Adrenal gland (tissue), 12 donors: ENCODE data around the gene SPTAN1. TPM values are rescaled to one million over a fixed set of nuclear protein-coding genes. Genes with fewer than 3 reads are reported as not detected.

ENCODE experiments used
- DNase-seq, 7 donors: peaks; one replicate each; pipeline ENCODE4 v3.0.0-alpha.2; 2019 to 2020
- H3K27ac ChIP-seq, 5 donors: fragments of 200-600 bp; sonication (generic) in 4 of 5; 1 replicate in 3 of 5; 2 replicates in 2 of 5; pipeline versions ENCODE4 v1.5.1 to v1.8.0; 2016 to 2020; ENCODE audit warnings: mild to moderate bottlenecking in 1 of 5
- H3K27me3 ChIP-seq: fragments of 200-600 bp; 2 replicates; pipeline ENCODE4 v1.8.0; 2021
- H3K36me3 ChIP-seq, 2 donors: fragments of 200-600 bp; replicated peaks in 1 of 2; 1 replicate in 1 of 2; 2 replicates in 1 of 2; pipeline versions ENCODE4 v1.5.1 to v1.8.0; 2018 to 2022
- H3K4me1 ChIP-seq, 2 donors: fragments of 200-600 bp; replicated peaks in 1 of 2; 1 replicate in 1 of 2; 2 replicates in 1 of 2; pipeline versions ENCODE4 v1.5.1 to v1.8.0; 2018 to 2021
- H3K4me3 ChIP-seq, 4 donors: fragments of 200-600 bp; sonication (generic) in 3 of 4; one replicate each; pipeline ENCODE4 v1.5.1; 2016 to 2018
- H3K9me3 ChIP-seq, 3 donors: fragments of 200-600 bp; sonication (generic) in 1 of 3; replicated peaks in 1 of 3; 1 replicate in 2 of 3; 2 replicates in 1 of 3; pipeline versions ENCODE4 v1.5.1 to v1.8.0; 2016 to 2021
- CTCF ChIP-seq, 6 experiments: fragments of 450-650 bp in 4 of 6; fragments of 200-600 bp in 2 of 6; sonication (generic) in 1 of 6; IDR thresholded peaks; 1 replicate in 5 of 6; 2 replicates in 1 of 6; pipeline versions ENCODE4 v1.5.1 to v1.8.0; 2016 to 2021; ENCODE audit warnings: antibody characterized with exemption in 6 of 6, mild to moderate bottlenecking in 2 of 6, moderate library complexity in 1 of 6
- POLR2A ChIP-seq, 2 donors: fragments of 450-650 bp; IDR thresholded peaks; one replicate each; pipeline ENCODE4 v1.6.1; 2017; ENCODE audit warnings: antibody characterized with exemption in 2 of 2, mild to moderate bottlenecking in 2 of 2, moderate library complexity in 1 of 2
- WGBS, 4 donors: extraction: QIAGEN DNeasy Blood & Tissue Kit in 2 of 4; methylation state at CpG; one replicate each; pipeline versions ENCODE4 v1.1.5 to v1.1.7; 2013 to 2017; 5-methylcytosine and 5-hydroxymethylcytosine counted together
- intact Hi-C, 2 donors: fragments of 100-400 bp; cut with DNase I; formaldehyde crosslinking; loops; one replicate each; pipeline versions ENCODE4 v1.14.1 to v1.15.0; 2022 to 2023
- polyA plus RNA-seq, 3 donors: library from polyadenylated mRNA; stranded (reverse); fragments of 200-250 nt in 2 of 3; fragments of 350-450 nt in 1 of 3; fragmentation: Illumina TruSeq in 1 of 3; extraction: RNeasy Lipid Tissue Mini Kit (QIAGEN cat#74804) in 1 of 3; gene quantifications; one replicate each; pipeline ENCODE4 v1.2.3, GENCODE V29; 2013 to 2014
- total RNA-seq, 9 donors: library from RNA; depleted of rRNA in 4 of 9; stranded (reverse); fragments of >200 nt in 4 of 9; fragments of 120-200 nt in 1 of 9; fragmentation: NEBNext Ultra II Directional in 1 of 9; extraction: Animal tissue kit (Norgen Biotek cat#: 25700) in 1 of 9; gene quantifications; one replicate each; pipeline versions ENCODE4 v1.1.0 to v1.2.4, GENCODE V29; 2013 to 2023
- donor health status: healthy with polysubstance abuse.
- donor health status: Bipolar disorder and iron deficiency.
- donor health status: DM: yes; HTN: yes; CAD: no.
- donor health status: DM: no; HTN: no; CAD: no.
- donor health status: DM: no; HTN: no; CAD: no.
- donor health status: DM: yes; HTN: yes; CAD: no.

Gene SPTAN1
- total and polyA plus RNA-seq, 12 donors = 136 to 316 (median 227) TPM

- Histone ChIP-seq H3K36me3 (no peaks in the 10 kb centered on the region), H3K27ac (peak overlapping the region in 1 of 5 donors; percentile 15), H3K9me3 (no peaks in the 10 kb centered on the region), H3K27me3 (no peaks in the 10 kb centered on the region), H3K4me3 (no peak overlapping the region), H3K4me1 (peaks cover 32 to 64% of the 10 kb centered on the region in 2 donors)
- DNase-seq = no peak
- intact Hi-C loops = no loop called here
- TF ChIP-seq POLR2A (IDR thresholded peaks at IDR 0.05) (no peak), CTCF (IDR thresholded peaks at IDR 0.05) (no peak)
- WGBS, 4 donors = 79 to 85% (median 83%) methylated on average over 5 of the region's 5 CpGs
These were observed 4.7 kb downstream of the SPTAN1 start for GRCh38 chr9:128556926-128557634.

- Histone ChIP-seq H3K27ac (peak overlapping the region; percentile 44 to 74 (median 63)), H3K36me3 (peaks cover 0 to 3% of the 10 kb centered on the region in 2 donors), H3K4me3 (peak overlapping the region in 1 of 4 donors; percentile 6), H3K9me3 (no peaks in the 10 kb centered on the region), H3K4me1 (peaks cover 31 to 59% of the 10 kb centered on the region in 2 donors), H3K27me3 (no peaks in the 10 kb centered on the region)
- DNase-seq = peak; percentile 79 to 96 (median 88)
- 0 to 7% (median 3%) methylated on average over 11 to 12 of the region's 12 CpGs for WGBS, 4 donors
- TF ChIP-seq POLR2A (IDR thresholded peaks at IDR 0.05) = no peak
- TF ChIP-seq CTCF (IDR thresholded peaks at IDR 0.05) = no peak
- intact Hi-C loops = no loop called here
These were observed 6.3 kb downstream of the SPTAN1 start for GRCh38 chr9:128558431-128559310.

GRCh38 chr9:128565578-128565977 lies 13.2 kb downstream of the SPTAN1 start:
- no peaks in the 10 kb centered on the region for H3K9me3 ChIP-seq
- TF ChIP-seq POLR2A (IDR thresholded peaks at IDR 0.05) (no peak), CTCF (IDR thresholded peaks at IDR 0.05) (no peak)
- no peaks in the 10 kb centered on the region for H3K27me3 ChIP-seq
- H3K4me1 ChIP-seq = peaks cover 0 to 5% of the 10 kb centered on the region in 2 donors
- peak overlapping the region in 2 of 5 donors; percentile 12 to 48 for H3K27ac ChIP-seq
- peaks cover 0 to 42% of the 10 kb centered on the region in 2 donors for H3K36me3 ChIP-seq
- WGBS, 4 donors = 74 to 90% (median 79%) methylated on average over 4 of the region's 4 CpGs
- intact Hi-C loops = no loop called here
- H3K4me3 ChIP-seq = no peak overlapping the region
- no peak for DNase-seq

- no peaks in the 10 kb centered on the region for H3K27me3 ChIP-seq
- H3K4me3 ChIP-seq = no peak overlapping the region
- no peaks in the 10 kb centered on the region for H3K9me3 ChIP-seq
- intact Hi-C loops = no loop called here
- TF ChIP-seq POLR2A (IDR thresholded peaks at IDR 0.05) (no peak), CTCF (IDR thresholded peaks at IDR 0.05) (no peak)
- H3K4me1 ChIP-seq = peaks cover 0 to 5% of the 10 kb centered on the region in 2 donors
- no peak for DNase-seq
- 78 to 80% (median 79%) methylated on average over 8 of the region's 8 CpGs for WGBS, 4 donors
- peaks cover 0 to 61% of the 10 kb centered on the region in 2 donors for H3K36me3 ChIP-seq
- H3K27ac ChIP-seq = no peak overlapping the region
These were observed 16.2 kb downstream of the SPTAN1 start for GRCh38 chr9:128568470-128569078.
